ENCODE results near the gene THSD4. TPM values are rescaled to one million over a fixed set of nuclear protein-coding genes. Genes with fewer than 3 reads are reported as not detected.

The THSD4 gene
- total RNA-seq, 1 experiment from 2014 or later, result 65.4 TPM

GRCh38 chr15:71758711-71759110 is 643.4 kb downstream of the THSD4 start:
- ChIA-PET POLR2A (no interaction called here), CTCF (no interaction called here)
- no peaks in the 10 kb centered on the region for H3K27me3 ChIP-seq (ENCODE audit: control insufficient read depth, insufficient read depth, low read length)
- intact Hi-C loops (cut with micrococcal nuclease; ENCODE audit: unreplicated experiment), result no loop called here
- H3K36me3 ChIP-seq (ENCODE audit: control insufficient read depth, insufficient read depth, low read length), result no peaks in the 10 kb centered on the region
- in situ Hi-C loops (cut with HindIII; ENCODE audit: low pct_unique_long_range_greater_than_20kb, low sequenced_read_pairs), result no loop called here
- TF ChIP-seq CTCF (IDR thresholded peaks at IDR 0.05), result no peak
- no peak for TF ChIP-seq TCF7L2 (IDR thresholded peaks at IDR 0.05; ENCODE audit: low read depth, low read length)
- TF ChIP-seq POLR2AphosphoS5 (IDR thresholded peaks at IDR 0.05; ENCODE audit: low read depth, low read length), result no peak
- no peak for TF ChIP-seq REST (IDR thresholded peaks at IDR 0.05; ENCODE audit: insufficient read depth in 1 of 2, low read depth in 2 of 2, low read length in 1 of 2)
- TF ChIP-seq SIN3A (IDR thresholded peaks at IDR 0.05; ENCODE audit: borderline replicate concordance, insufficient read depth, low read depth, low read length), result no peak
- H3K4me1 ChIP-seq (ENCODE audit: control insufficient read depth, insufficient read depth, low read length), result no peaks in the 10 kb centered on the region
- DNase-seq (ENCODE audit: low read depth, low spot score) (no peak), ATAC-seq (no peak)
- no peak overlapping the region for H3K4me3 ChIP-seq (ENCODE audit: low read depth in 2 of 2, low read length in 2 of 2)
- BruUV-seq (replicated peaks), result no TSS peak
- H3K27ac ChIP-seq (ENCODE audit: low read length), result no peak overlapping the region
- H3K9me3 ChIP-seq (ENCODE audit: control insufficient read depth, insufficient read depth, low read depth, low read length), result peaks cover 34% of the 10 kb centered on the region; the same call in 1 of the 2 replicates

GRCh38 chr15:71760852-71761251 is 645.6 kb downstream of the THSD4 start:
- Histone ChIP-seq H3K27ac (ENCODE audit: low read length) (no peak overlapping the region), H3K27me3 (ENCODE audit: control insufficient read depth, insufficient read depth, low read length) (no peaks in the 10 kb centered on the region), H3K4me3 (ENCODE audit: low read depth in 2 of 2, low read length in 2 of 2) (no peak overlapping the region), H3K36me3 (ENCODE audit: control insufficient read depth, insufficient read depth, low read length) (no peaks in the 10 kb centered on the region), H3K4me1 (ENCODE audit: control insufficient read depth, insufficient read depth, low read length) (no peaks in the 10 kb centered on the region), H3K9me3 (ENCODE audit: control insufficient read depth, insufficient read depth, low read depth, low read length) (peaks cover 28% of the 10 kb centered on the region; the same call in 1 of the 2 replicates)
- BruUV-seq (replicated peaks), result no TSS peak
- ChIA-PET CTCF (no interaction called here), POLR2A (no interaction called here)
- TF ChIP-seq POLR2AphosphoS5 (IDR thresholded peaks at IDR 0.05; ENCODE audit: low read depth, low read length), result no peak
- in situ Hi-C loops (cut with HindIII; ENCODE audit: low pct_unique_long_range_greater_than_20kb, low sequenced_read_pairs), result no loop called here
- intact Hi-C loops (cut with micrococcal nuclease; ENCODE audit: unreplicated experiment), result no loop called here
- no peak for DNase-seq (ENCODE audit: low read depth, low spot score)
- no peak for ATAC-seq

- POLR2A ChIA-PET, result interaction anchor here (0.7 kb wide), 1 partner anchor 342 kb away, joined by 7 read pairs; no protein-coding TSS in a partner anchor
- no peak for TF ChIP-seq REST (IDR thresholded peaks at IDR 0.05; ENCODE audit: insufficient read depth in 1 of 2, low read depth in 2 of 2, low read length in 1 of 2)
- TF ChIP-seq CTCF (IDR thresholded peaks at IDR 0.05), result no peak
- TF ChIP-seq TCF7L2 (IDR thresholded peaks at IDR 0.05; ENCODE audit: low read depth, low read length), result no peak
- no peak for TF ChIP-seq SIN3A (IDR thresholded peaks at IDR 0.05; ENCODE audit: borderline replicate concordance, insufficient read depth, low read depth, low read length)
- no peak for TF ChIP-seq POLR2AphosphoS5 (IDR thresholded peaks at IDR 0.05; ENCODE audit: low read depth, low read length)
- in situ Hi-C loops (cut with HindIII; ENCODE audit: low pct_unique_long_range_greater_than_20kb, low sequenced_read_pairs), result no loop called here
Measured at GRCh38 chr15:71761649-71762048, 646.4 kb downstream of the THSD4 start.

More at GRCh38 chr15:71761649-71762048, 646.4 kb downstream of the THSD4 start:
- no TSS peak for BruUV-seq (replicated peaks)
- CTCF ChIA-PET, result no interaction called here
- intact Hi-C loops (cut with micrococcal nuclease; ENCODE audit: unreplicated experiment), result no loop called here
- DNase-seq (ENCODE audit: low read depth, low spot score) (no peak), ATAC-seq (peak; percentile 96)
- no peak overlapping the region for H3K27ac ChIP-seq (ENCODE audit: low read length)
- H3K4me1 ChIP-seq (ENCODE audit: control insufficient read depth, insufficient read depth, low read length), result no peaks in the 10 kb centered on the region
- no peaks in the 10 kb centered on the region for H3K27me3 ChIP-seq (ENCODE audit: control insufficient read depth, insufficient read depth, low read length)
- H3K4me3 ChIP-seq (ENCODE audit: low read depth in 2 of 2, low read length in 2 of 2), result no peak overlapping the region
- no peaks in the 10 kb centered on the region for H3K36me3 ChIP-seq (ENCODE audit: control insufficient read depth, insufficient read depth, low read length)
- H3K9me3 ChIP-seq (ENCODE audit: control insufficient read depth, insufficient read depth, low read depth, low read length), result peaks cover 28% of the 10 kb centered on the region; the same call in 1 of the 2 replicates
